Measurements from ENCODE around the gene AGMO.

DNA sequence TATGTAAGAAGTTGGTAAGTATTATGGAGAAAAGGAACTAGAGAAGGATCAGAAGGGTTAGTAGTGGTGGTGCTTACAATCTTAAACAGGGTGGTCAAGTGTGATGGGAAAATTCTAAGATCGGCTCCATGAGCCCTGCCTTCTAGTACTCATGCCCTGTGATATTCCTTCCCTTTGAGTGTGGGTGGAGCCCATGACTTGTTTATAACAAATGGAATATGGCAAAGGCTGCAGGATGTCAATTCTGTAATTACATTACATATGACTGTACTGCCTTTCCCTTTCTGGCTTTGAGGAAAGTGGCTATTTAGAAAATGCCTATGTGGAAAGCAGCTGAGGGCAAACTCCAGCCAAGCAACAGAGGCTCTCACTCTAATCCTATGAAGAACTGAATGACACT, 309.6 kb downstream of the AGMO start:
- TF ChIP-seq, protein P1, sequence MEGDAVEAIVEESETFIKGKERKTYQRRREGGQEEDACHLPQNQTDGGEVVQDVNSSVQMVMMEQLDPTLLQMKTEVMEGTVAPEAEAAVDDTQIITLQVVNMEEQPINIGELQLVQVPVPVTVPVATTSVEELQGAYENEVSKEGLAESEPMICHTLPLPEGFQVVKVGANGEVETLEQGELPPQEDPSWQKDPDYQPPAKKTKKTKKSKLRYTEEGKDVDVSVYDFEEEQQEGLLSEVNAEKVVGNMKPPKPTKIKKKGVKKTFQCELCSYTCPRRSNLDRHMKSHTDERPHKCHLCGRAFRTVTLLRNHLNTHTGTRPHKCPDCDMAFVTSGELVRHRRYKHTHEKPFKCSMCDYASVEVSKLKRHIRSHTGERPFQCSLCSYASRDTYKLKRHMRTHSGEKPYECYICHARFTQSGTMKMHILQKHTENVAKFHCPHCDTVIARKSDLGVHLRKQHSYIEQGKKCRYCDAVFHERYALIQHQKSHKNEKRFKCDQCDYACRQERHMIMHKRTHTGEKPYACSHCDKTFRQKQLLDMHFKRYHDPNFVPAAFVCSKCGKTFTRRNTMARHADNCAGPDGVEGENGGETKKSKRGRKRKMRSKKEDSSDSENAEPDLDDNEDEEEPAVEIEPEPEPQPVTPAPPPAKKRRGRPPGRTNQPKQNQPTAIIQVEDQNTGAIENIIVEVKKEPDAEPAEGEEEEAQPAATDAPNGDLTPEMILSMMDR (conservative IDR thresholded peaks at IDR 0.05; ENCODE audit: low read length): no peak
- no peak for TF ChIP-seq EZH2phosphoT487 (IDR thresholded peaks at IDR 0.05; ENCODE audit: borderline replicate concordance)

All from Loucy (cell line).